HCT116 (cell line): ENCODE measurements around the gene DOK6. TPM values are rescaled to one million over a fixed set of nuclear protein-coding genes. Genes with fewer than 3 reads are reported as not detected.

Source experiments
- ATAC-seq: fragments of 200-7000 bp; cut with Tn5 transposase; 2 replicates; pipeline ENCODE4 v1.9.1; 2020; ENCODE audit warnings: mild to moderate bottlenecking, moderate library complexity
- BruUV-seq: library from RNA; stranded (reverse); fragments of 400-500 nt; replicated peaks from 2 replicates; lab custom pipeline; 2021; lab: Mats Ljungman, UMichigan
- CTCF ChIA-PET: fragments of 300-600 bp; sonication (Branson Sonifier 250); formaldehyde crosslinking; loops from one replicate; lab custom pipeline; 2021; ENCODE audit warnings: antibody characterized with exemption; lab: Charles Lee
- POLR2A ChIA-PET: fragments of 300-600, 350-600 bp; sonication (Branson Sonifier 250); formaldehyde crosslinking; loops from one replicate; lab custom pipeline; 2021; ENCODE audit warnings: antibody characterized with exemption; lab: Charles Lee
- RAD21 ChIA-PET, 2 experiments: fragments of 300-600 bp; sonication (Branson Sonifier 250); formaldehyde crosslinking; loops; one replicate each; lab custom pipeline; 2023; ENCODE audit warnings: low total read pairs in 2 of 2; ENCODE audit not compliant: uncharacterized antibody in 2 of 2, unreplicated experiment in 2 of 2, low non-redundant PET in 1 of 2; lab: Charles Lee
- DNase-seq: peaks from one replicate; pipeline ENCODE4 v3.0.0-alpha.2; 2010; ENCODE audit warnings: low read depth, low spot score
- H2AFZ ChIP-seq: fragments of 200-600 bp; shearing (Covaris generic), sonication (generic); 2 replicates; pipeline ENCODE4 v1.6.1; 2017; ENCODE audit warnings: low read depth, mixed run types, mixed read lengths, antibody characterized with exemption, low read length; ENCODE audit not compliant: poor library complexity, severe bottlenecking
- H3K27ac ChIP-seq: 2 replicates; pipeline ENCODE4 v1.5.1; 2012; ENCODE audit warnings: low read depth, low read length
- H3K27me3 ChIP-seq: fragments of 200-600 bp; sonication (generic); 2 replicates; pipeline ENCODE4 v1.6.1; 2016; ENCODE audit warnings: mixed run types, low read length, mixed read lengths; ENCODE audit not compliant: insufficient read depth
- H3K36me3 ChIP-seq, 2 experiments: fragments of 200-500 bp in 1 of 2; fragments of 200-600 bp in 1 of 2; sonication (Bioruptor generic) in 1 of 2; sonication (generic) in 1 of 2; 2 replicates each; pipeline versions ENCODE4 v1.5.1 to v1.6.1; 2014 to 2016; ENCODE audit warnings: low read length in 2 of 2, inconsistent platforms in 1 of 2, mixed read lengths in 1 of 2, mixed run types in 1 of 2; ENCODE audit not compliant: insufficient read depth in 2 of 2, control insufficient read depth in 1 of 2
- H3K4me1 ChIP-seq, 2 experiments: fragments of 200-600 bp in 1 of 2; sonication (generic) in 1 of 2; 2 replicates each; pipeline versions ENCODE4 v1.5.1 to v1.6.1; 2012 to 2017; ENCODE audit warnings: low read length in 2 of 2, inconsistent platforms in 1 of 2, mild to moderate bottlenecking in 1 of 2, mixed read lengths in 1 of 2, mixed run types in 1 of 2, moderate library complexity in 1 of 2; ENCODE audit not compliant: insufficient read depth in 2 of 2, control insufficient read depth in 1 of 2
- H3K4me2 ChIP-seq: fragments of 200-600 bp; sonication (generic); 2 replicates; pipeline ENCODE4 v1.6.1; 2017; ENCODE audit warnings: mixed run types, low read length, mixed read lengths
- H3K4me3 ChIP-seq, 2 experiments: fragments of 200-600 bp in 1 of 2; sonication (generic) in 1 of 2; replicated peaks in 1 of 2; 2 replicates each; pipeline ENCODE4 v1.5.1; 2011 to 2016; ENCODE audit warnings: low read length in 2 of 2, control low read depth in 1 of 2, low read depth in 1 of 2, mild to moderate bottlenecking in 1 of 2, mixed read lengths in 1 of 2, mixed run types in 1 of 2
- H3K79me2 ChIP-seq: fragments of 200-600 bp; sonication (generic); 2 replicates; pipeline ENCODE4 v1.6.1; 2017; ENCODE audit warnings: mild to moderate bottlenecking, mixed run types, low read length, moderate library complexity, mixed read lengths; ENCODE audit not compliant: insufficient read depth
- H3K9ac ChIP-seq: fragments of 200-600 bp; sonication (generic); 2 replicates; pipeline ENCODE4 v1.6.1; 2016; ENCODE audit warnings: low read length, mixed read lengths
- H3K9me2 ChIP-seq: fragments of 200-600 bp; sonication (generic), shearing (Covaris generic); 2 replicates; pipeline ENCODE4 v1.6.1; 2017; ENCODE audit warnings: mixed run types, mild to moderate bottlenecking, moderate library complexity; ENCODE audit not compliant: insufficient read depth
- H3K9me3 ChIP-seq, 2 experiments: fragments of 200-500 bp in 1 of 2; fragments of 200-600 bp in 1 of 2; sonication (Bioruptor generic) in 1 of 2; sonication (generic) in 1 of 2; 2 replicates each; pipeline ENCODE4 v1.6.1; 2014 to 2017; ENCODE audit warnings: low read length in 2 of 2, mixed read lengths in 2 of 2, inconsistent platforms in 1 of 2, low read depth in 1 of 2, mild to moderate bottlenecking in 1 of 2, mixed run types in 1 of 2, moderate library complexity in 1 of 2; ENCODE audit not compliant: control insufficient read depth in 1 of 2, insufficient read depth in 1 of 2
- H4K20me1 ChIP-seq: fragments of 200-600 bp; sonication (generic), shearing (Covaris generic); 2 replicates; pipeline ENCODE4 v1.6.1; 2017; ENCODE audit warnings: mixed run types, mild to moderate bottlenecking, moderate library complexity; ENCODE audit not compliant: insufficient read depth
- MAX ChIP-seq: IDR thresholded peaks from 2 replicates; pipeline ENCODE4 v1.6.1; 2012
- SIN3A ChIP-seq: IDR thresholded peaks from 2 replicates; pipeline ENCODE4 v1.6.1; 2012; ENCODE audit warnings: low read depth
- SRF ChIP-seq: IDR thresholded peaks from 2 replicates; pipeline ENCODE4 v1.6.1; 2012; ENCODE audit warnings: low read depth
- ZFX ChIP-seq: fragments of 450-650 bp; IDR thresholded peaks from 2 replicates; pipeline ENCODE4 v1.6.1; 2017
- intact Hi-C: fragments of 100-400 bp; cut with micrococcal nuclease; formaldehyde crosslinking; loops from 2 replicates; pipeline ENCODE4 v1.10.0; 2022
- total RNA-seq: library from RNA; stranded (reverse); gene quantifications from one replicate; pipeline ENCODE4 v1.2.1, GENCODE V29; 2021; ENCODE audit not compliant: unreplicated experiment

The DOK6 gene
- total RNA-seq, 1 experiment from 2014 or later = not detected

- RAD21 ChIA-PET = no interaction called here
- ATAC-seq = no peak
- Histone ChIP-seq H3K4me2 (no peak overlapping the region), H2AFZ (no peak overlapping the region), H3K9me2 (no peaks in the 10 kb centered on the region), H3K36me3 (no peaks in the 10 kb centered on the region), H3K27me3 (0 out of 2 replicates have a peak, but pooled peaks cover 4% of the 10 kb centered on the region), H3K4me1 (no peaks in the 10 kb centered on the region), H3K4me3 (no peak overlapping the region), H3K9ac (no peak overlapping the region), H3K79me2 (no peaks in the 10 kb centered on the region), H3K27ac (no peak overlapping the region), H3K9me3 (no peaks in the 10 kb centered on the region), H4K20me1 (no peaks in the 10 kb centered on the region)
- intact Hi-C loops = no loop called here
- DNase-seq = no peak
- POLR2A ChIA-PET = no interaction called here
- CTCF ChIA-PET = no interaction called here
- TF ChIP-seq SRF = no peak
- no peak for TF ChIP-seq ZFX
- BruUV-seq = no TSS peak
Observed at GRCh38 chr18:69648486-69648885, 247.8 kb downstream of the DOK6 start.

- no peaks in the 10 kb centered on the region for H3K4me1 ChIP-seq
- POLR2A ChIA-PET = no interaction called here
- no peaks in the 10 kb centered on the region for H3K9me3 ChIP-seq
- RAD21 ChIA-PET = no interaction called here
- no peak overlapping the region for H3K4me3 ChIP-seq
- H3K9ac ChIP-seq = no peak overlapping the region
- DNase-seq (no peak), ATAC-seq (no peak)
- H3K4me2 ChIP-seq = no peak overlapping the region
- no peak overlapping the region for H3K27ac ChIP-seq
- TF ChIP-seq SIN3A = no peak
- no peaks in the 10 kb centered on the region for H3K79me2 ChIP-seq
- H3K9me2 ChIP-seq = no peaks in the 10 kb centered on the region
- CTCF ChIA-PET = no interaction called here
- no peak overlapping the region for H2AFZ ChIP-seq
- no peaks in the 10 kb centered on the region for H4K20me1 ChIP-seq
- H3K36me3 ChIP-seq = no peaks in the 10 kb centered on the region
- no TSS peak for BruUV-seq
- H3K27me3 ChIP-seq = 0 out of 2 replicates have a peak, but pooled peaks cover 4% of the 10 kb centered on the region
- intact Hi-C loops = no loop called here
Observed at GRCh38 chr18:69649684-69650083, 249.0 kb downstream of the DOK6 start.

- ChIA-PET CTCF (no interaction called here), RAD21 (no interaction called here), POLR2A (no interaction called here)
- Histone ChIP-seq H3K27me3 (0 out of 2 replicates have a peak, but pooled peaks cover 4% of the 10 kb centered on the region), H2AFZ (no peak overlapping the region), H3K9ac (no peak overlapping the region), H3K36me3 (no peaks in the 10 kb centered on the region), H4K20me1 (no peaks in the 10 kb centered on the region), H3K4me1 (no peaks in the 10 kb centered on the region), H3K4me3 (no peak overlapping the region), H3K9me3 (no peaks in the 10 kb centered on the region), H3K27ac (no peak overlapping the region), H3K4me2 (no peak overlapping the region), H3K79me2 (no peaks in the 10 kb centered on the region), H3K9me2 (no peaks in the 10 kb centered on the region)
- DNase-seq (no peak), ATAC-seq (no peak)
- intact Hi-C loops = no loop called here
- TF ChIP-seq MAX = no peak
- BruUV-seq = no TSS peak
Observed at GRCh38 chr18:69651243-69651642, 250.6 kb downstream of the DOK6 start.
